Tibial nerve (tissue), 4 donors: ENCODE measurements around the gene ALLC. TPM values are rescaled to one million over a fixed set of nuclear protein-coding genes. Genes with fewer than 3 reads are reported as not detected.

ENCODE experiments used
- DNase-seq, 2 donors: peaks; one replicate each; pipeline ENCODE4 v3.0.0-alpha.2; 2019; ENCODE audit warnings: low spot score in 2 of 2
- H3K27ac ChIP-seq, 4 donors: fragments of 200-600 bp; sonication (generic) in 3 of 4; one replicate each; pipeline ENCODE4 v1.5.1; 2017 to 2019; ENCODE audit warnings: mild to moderate bottlenecking in 1 of 4
- H3K27me3 ChIP-seq, 2 donors: fragments of 200-600 bp; sonication (generic) in 1 of 2; one replicate each; pipeline versions ENCODE4 v1.5.1 to v1.6.0; 2017 to 2019
- H3K36me3 ChIP-seq, 3 donors: fragments of 200-600 bp; sonication (generic); one replicate each; pipeline ENCODE4 v1.5.1; 2018 to 2019
- H3K4me1 ChIP-seq, 4 donors: fragments of 200-600 bp; sonication (generic) in 3 of 4; one replicate each; pipeline ENCODE4 v1.5.1; 2017 to 2019
- H3K4me3 ChIP-seq, 4 donors: fragments of 200-600 bp; sonication (generic) in 3 of 4; one replicate each; pipeline ENCODE4 v1.5.1; 2017 to 2019; ENCODE audit warnings: mild to moderate bottlenecking in 1 of 4, moderate library complexity in 1 of 4
- H3K9me3 ChIP-seq, 4 donors: fragments of 200-600 bp; sonication (generic) in 3 of 4; one replicate each; pipeline ENCODE4 v1.5.1; 2017 to 2019
- EP300 ChIP-seq, 2 donors: sonication (generic); formaldehyde crosslinking; IDR thresholded peaks; one replicate each; pipeline ENCODE4 v1.6.1; 2017; ENCODE audit warnings: antibody characterized with exemption in 2 of 2, mild to moderate bottlenecking in 1 of 2
- POLR2A ChIP-seq, 2 donors: fragments of 450-650 bp; IDR thresholded peaks; one replicate each; pipeline ENCODE4 v1.6.1; 2017; ENCODE audit warnings: antibody characterized with exemption in 2 of 2, mild to moderate bottlenecking in 2 of 2, moderate library complexity in 2 of 2
- WGBS, 2 donors: methylation state at CpG; one replicate each; pipeline ENCODE4 v1.1.5; 2018; 5-methylcytosine and 5-hydroxymethylcytosine counted together
- total RNA-seq, 4 donors: library from RNA; depleted of rRNA; stranded (reverse); fragments of >200 nt; gene quantifications; one replicate each; pipeline ENCODE4 v1.1.0, GENCODE V29; 2016
- TF ChIP-seq, protein P1 (sequence below), 5 experiments: fragments of 200-600 bp in 3 of 5; fragments of 450-650 bp in 2 of 5; sonication (generic) in 3 of 5; IDR thresholded peaks; one replicate each; pipeline ENCODE4 v1.5.1; 2016 to 2019; ENCODE audit warnings: antibody characterized with exemption in 5 of 5, mild to moderate bottlenecking in 3 of 5, moderate library complexity in 2 of 5

Gene ALLC
- total RNA-seq, 4 donors from 2014 or later = 5.7 to 16.6 (median 12.2) TPM

DNA sequence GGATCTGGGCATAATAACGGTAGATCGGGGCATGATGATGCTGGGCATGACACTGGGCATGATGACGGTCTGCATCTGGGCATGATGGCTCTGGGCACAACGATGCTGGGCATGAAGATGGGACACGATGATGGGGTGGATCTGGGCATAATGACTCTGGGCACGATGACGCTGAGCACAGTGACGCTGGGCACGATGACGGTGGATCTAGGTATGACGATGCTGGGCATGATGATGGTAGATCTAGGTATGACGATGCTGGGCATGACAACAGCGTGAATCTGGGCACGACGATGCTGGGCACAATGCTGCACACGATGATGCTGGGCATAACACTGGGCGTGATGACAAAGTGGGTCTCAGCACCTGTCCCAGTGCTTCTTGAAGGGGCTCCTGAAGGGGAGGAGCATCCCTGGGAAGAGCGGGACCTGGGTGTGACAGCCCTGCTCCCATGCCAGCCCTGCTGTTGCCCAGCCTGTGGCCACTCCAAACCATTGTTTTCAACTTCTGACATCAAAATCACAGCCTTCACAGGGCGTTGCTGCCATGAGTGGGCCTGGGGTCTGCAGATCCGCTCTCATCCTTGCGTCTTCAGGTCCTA is 30.4 kb upstream of the ALLC start:
- Histone ChIP-seq H3K36me3 (no peaks in the 10 kb centered on the region), H3K9me3 (peaks cover 0 to 17% (median 0%) of the 10 kb centered on the region in 4 donors), H3K4me1 (peaks cover 0 to 5% (median 0%) of the 10 kb centered on the region in 4 donors), H3K27me3 (no peaks in the 10 kb centered on the region), H3K27ac (no peak overlapping the region), H3K4me3 (no peak overlapping the region)
- no peak for DNase-seq
- 91 to 92% methylated on average over 21 of the region's 21 CpGs for WGBS, 2 donors
- TF ChIP-seq, protein P1, sequence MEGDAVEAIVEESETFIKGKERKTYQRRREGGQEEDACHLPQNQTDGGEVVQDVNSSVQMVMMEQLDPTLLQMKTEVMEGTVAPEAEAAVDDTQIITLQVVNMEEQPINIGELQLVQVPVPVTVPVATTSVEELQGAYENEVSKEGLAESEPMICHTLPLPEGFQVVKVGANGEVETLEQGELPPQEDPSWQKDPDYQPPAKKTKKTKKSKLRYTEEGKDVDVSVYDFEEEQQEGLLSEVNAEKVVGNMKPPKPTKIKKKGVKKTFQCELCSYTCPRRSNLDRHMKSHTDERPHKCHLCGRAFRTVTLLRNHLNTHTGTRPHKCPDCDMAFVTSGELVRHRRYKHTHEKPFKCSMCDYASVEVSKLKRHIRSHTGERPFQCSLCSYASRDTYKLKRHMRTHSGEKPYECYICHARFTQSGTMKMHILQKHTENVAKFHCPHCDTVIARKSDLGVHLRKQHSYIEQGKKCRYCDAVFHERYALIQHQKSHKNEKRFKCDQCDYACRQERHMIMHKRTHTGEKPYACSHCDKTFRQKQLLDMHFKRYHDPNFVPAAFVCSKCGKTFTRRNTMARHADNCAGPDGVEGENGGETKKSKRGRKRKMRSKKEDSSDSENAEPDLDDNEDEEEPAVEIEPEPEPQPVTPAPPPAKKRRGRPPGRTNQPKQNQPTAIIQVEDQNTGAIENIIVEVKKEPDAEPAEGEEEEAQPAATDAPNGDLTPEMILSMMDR (IDR thresholded peaks at IDR 0.05) = no peak
- no peak for TF ChIP-seq EP300 (IDR thresholded peaks at IDR 0.05)

DNA sequence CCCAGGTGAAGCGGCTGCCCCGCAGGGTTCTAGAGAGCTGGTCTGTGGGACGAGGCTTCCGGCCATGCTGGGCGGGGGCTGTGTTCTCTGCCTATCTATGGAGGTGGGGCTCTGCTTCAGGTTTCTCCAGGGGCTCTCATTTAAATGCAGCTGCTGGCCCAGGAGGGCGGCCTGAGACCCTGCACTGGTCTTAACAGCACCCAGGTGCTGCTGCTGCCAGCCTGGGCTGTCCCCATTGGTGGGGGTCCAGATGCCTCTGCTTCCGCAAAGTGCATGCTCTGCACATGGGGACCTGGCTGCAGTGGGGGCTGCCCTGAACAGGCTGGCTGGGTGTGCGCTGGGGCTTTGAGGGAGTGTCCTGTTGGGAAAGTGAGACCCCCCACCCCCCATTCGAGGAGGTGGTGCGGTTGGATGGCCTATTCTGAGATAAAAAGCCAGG is 29.7 kb upstream of the ALLC start:
- H3K4me3 ChIP-seq = no peak overlapping the region
- WGBS, 2 donors = 81 to 84% methylated on average over 9 to 10 of the region's 10 CpGs
- H3K9me3 ChIP-seq = peaks cover 0 to 11% (median 0%) of the 10 kb centered on the region in 4 donors
- H3K4me1 ChIP-seq = peaks cover 0 to 5% (median 0%) of the 10 kb centered on the region in 4 donors
- no peak overlapping the region for H3K27ac ChIP-seq
- TF ChIP-seq POLR2A (IDR thresholded peaks at IDR 0.05) = no peak
- no peak for TF ChIP-seq EP300 (IDR thresholded peaks at IDR 0.05)
- TF ChIP-seq, protein P1 (IDR thresholded peaks at IDR 0.05) = no peak
- no peak for DNase-seq
- H3K36me3 ChIP-seq = no peaks in the 10 kb centered on the region
- H3K27me3 ChIP-seq = no peaks in the 10 kb centered on the region

DNA sequence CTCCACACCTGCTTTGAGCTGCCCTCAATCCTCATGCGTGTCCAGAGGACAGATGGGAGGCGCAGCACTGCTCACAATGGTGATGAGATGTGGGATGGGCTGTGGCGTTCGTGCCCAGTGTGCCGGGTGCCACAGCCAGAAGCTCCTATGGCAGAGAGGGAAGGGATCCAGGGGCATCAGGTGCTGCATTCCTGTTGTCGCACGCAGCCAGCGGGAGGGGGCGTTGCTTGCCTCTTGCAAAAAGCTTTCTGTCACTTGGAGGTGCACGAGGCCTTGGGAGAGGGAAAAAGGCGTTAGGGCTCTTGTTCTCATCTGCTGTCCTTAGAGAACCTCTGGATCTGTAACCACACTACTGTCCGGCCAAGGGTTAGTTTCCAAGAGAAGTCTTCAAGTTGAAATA is 29.2 kb upstream of the ALLC start:
- H3K4me3 ChIP-seq = no peak overlapping the region
- no peaks in the 10 kb centered on the region for H3K27me3 ChIP-seq
- no peak overlapping the region for H3K27ac ChIP-seq
- WGBS, 2 donors = 47 to 68% methylated on average over 10 to 12 of the region's 12 CpGs
- TF ChIP-seq, protein P1 (IDR thresholded peaks at IDR 0.05) = no peak
- TF ChIP-seq POLR2A (IDR thresholded peaks at IDR 0.05) (no peak), EP300 (IDR thresholded peaks at IDR 0.05) (no peak)
- peaks cover 0 to 6% (median 0%) of the 10 kb centered on the region in 4 donors for H3K9me3 ChIP-seq
- H3K4me1 ChIP-seq = peaks cover 0 to 5% (median 0%) of the 10 kb centered on the region in 4 donors
- no peak for DNase-seq
- no peaks in the 10 kb centered on the region for H3K36me3 ChIP-seq

DNA sequence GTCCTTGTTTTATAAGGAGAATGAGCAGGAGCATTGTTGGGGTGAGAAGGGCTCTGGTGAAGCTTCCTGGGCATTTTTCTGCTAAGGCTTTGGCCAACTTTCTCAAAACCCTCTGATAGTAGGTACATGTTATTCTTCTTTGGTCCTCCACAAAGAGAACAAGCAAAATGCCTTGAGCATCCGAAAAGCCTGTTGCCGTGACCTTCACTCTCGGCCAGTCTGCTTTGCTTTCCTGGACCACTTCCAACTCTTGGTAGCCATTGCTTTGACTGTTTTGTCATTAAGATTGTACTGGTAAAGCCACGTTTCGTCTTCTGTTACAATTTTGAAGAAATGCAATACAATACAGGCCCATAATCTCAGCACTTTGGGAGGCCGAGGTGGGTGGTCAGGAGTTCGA is 27.4 kb upstream of the ALLC start:
- H3K4me3 ChIP-seq = no peak overlapping the region
- H3K4me1 ChIP-seq = peaks cover 0 to 5% (median 0%) of the 10 kb centered on the region in 4 donors
- no peaks in the 10 kb centered on the region for H3K36me3 ChIP-seq
- 55 to 58% methylated on average over 7 of the region's 7 CpGs for WGBS, 2 donors
- H3K27me3 ChIP-seq = no peaks in the 10 kb centered on the region
- no peak for TF ChIP-seq POLR2A (IDR thresholded peaks at IDR 0.05)
- TF ChIP-seq, protein P1 (IDR thresholded peaks at IDR 0.05) = no peak
- TF ChIP-seq EP300 (IDR thresholded peaks at IDR 0.05) = no peak
- no peaks in the 10 kb centered on the region for H3K9me3 ChIP-seq
- H3K27ac ChIP-seq = no peak overlapping the region
- DNase-seq = no peak

DNA sequence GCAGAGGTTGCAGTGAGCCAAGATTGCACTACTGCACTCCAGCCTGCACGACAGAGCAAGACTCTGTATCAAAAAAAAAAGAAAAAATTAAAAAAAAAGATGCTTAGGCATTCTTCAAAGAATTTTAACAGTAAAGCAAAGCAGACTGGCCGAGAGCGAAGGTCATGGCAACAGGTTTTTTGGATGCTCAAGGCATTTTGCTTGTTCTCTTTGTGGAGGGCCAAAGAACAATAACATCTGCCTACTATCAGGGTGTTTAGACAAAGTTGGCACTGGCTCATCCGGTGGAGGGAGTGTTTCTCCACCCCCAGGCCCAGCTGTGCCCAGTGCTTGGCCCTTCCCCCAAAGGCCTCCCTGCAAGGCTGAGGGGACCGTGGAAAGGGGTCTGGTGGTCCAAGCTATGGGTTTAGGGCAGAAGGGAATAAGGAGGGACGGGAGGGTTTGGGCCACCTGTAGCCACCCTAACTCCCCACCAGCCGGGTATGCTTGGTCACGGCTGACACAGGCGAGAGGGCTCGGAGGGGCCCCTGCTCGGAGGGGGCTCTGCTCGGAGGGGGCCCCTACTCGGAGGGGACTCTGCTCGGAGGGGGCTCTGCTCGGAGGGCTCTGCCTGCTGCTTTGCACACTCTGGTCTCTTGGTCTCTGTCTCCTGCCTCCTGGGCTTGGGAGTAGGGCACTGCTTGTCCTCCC is 26.7 kb upstream of the ALLC start:
- no peak overlapping the region for H3K4me3 ChIP-seq
- no peak for TF ChIP-seq POLR2A (IDR thresholded peaks at IDR 0.05)
- TF ChIP-seq, protein P1 (IDR thresholded peaks at IDR 0.05) = no peak
- no peak for TF ChIP-seq EP300 (IDR thresholded peaks at IDR 0.05)
- H3K27ac ChIP-seq = no peak overlapping the region
- H3K27me3 ChIP-seq = no peaks in the 10 kb centered on the region
- DNase-seq = no peak
- no peaks in the 10 kb centered on the region for H3K36me3 ChIP-seq
- H3K9me3 ChIP-seq = no peaks in the 10 kb centered on the region
- H3K4me1 ChIP-seq = peaks cover 0 to 2% (median 0%) of the 10 kb centered on the region in 4 donors
- 77 to 79% methylated on average over 11 to 15 of the region's 15 CpGs for WGBS, 2 donors
